NCI-H526 (cell line): ENCODE data around the gene RPS14.

Experiments
- DNase-seq, 2 experiments: peaks; one replicate each; lab custom pipeline; 2025; lab: John Stamatoyannopoulos, UW

The RPS14 gene

GRCh38 chr5:150449517-150450339, at the start of gene RPS14:
Gene RPS14, minus strand, starts transcription at chr5:150449739. Its CDS starts 2,006 bp downstream, at chr5:150447733.
- DNase-seq = peak; percentile 89 to 91

DNA sequence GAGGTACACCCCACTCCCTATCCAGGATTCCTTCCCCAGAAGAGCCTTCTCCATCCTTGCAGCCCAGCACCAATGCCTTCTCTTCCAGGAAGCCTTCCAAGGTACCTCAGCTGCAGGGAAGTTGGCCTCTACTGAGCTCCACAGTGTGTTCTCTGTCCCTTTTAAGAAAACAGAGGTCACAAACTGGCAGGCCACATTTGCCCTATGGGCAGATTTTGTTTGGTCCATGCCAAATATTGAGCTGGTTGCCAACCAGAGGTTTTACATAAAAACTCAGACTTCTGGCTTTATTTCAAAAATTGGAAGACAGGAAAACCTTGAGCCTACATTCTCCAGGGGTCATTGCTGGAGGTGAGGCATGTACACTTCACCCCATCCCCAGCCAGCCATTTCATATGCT, 49.4 kb upstream of the RPS14 start:
- DNase-seq = no peak

- no peak for DNase-seq
Observed at GRCh38 chr5:150498501-150498900, 49.0 kb upstream of the RPS14 start.

DNA sequence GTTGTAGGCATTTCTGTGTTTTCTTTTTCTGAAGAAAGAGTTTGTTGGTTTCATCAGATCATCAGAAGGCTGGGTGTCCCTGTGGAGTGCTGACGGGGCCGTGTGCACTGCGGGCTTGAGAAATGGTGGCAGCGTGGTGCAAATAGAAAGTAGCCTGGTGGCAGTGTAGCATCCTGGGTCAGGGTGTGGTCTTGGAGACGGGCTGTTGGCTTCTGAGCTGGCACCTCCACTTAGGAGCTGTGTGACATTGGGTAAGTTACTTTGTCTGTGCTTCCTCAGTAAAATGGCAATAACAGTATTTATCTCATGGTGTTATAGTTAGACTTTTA, 48.4 kb upstream of the RPS14 start:
- DNase-seq = no peak

DNA sequence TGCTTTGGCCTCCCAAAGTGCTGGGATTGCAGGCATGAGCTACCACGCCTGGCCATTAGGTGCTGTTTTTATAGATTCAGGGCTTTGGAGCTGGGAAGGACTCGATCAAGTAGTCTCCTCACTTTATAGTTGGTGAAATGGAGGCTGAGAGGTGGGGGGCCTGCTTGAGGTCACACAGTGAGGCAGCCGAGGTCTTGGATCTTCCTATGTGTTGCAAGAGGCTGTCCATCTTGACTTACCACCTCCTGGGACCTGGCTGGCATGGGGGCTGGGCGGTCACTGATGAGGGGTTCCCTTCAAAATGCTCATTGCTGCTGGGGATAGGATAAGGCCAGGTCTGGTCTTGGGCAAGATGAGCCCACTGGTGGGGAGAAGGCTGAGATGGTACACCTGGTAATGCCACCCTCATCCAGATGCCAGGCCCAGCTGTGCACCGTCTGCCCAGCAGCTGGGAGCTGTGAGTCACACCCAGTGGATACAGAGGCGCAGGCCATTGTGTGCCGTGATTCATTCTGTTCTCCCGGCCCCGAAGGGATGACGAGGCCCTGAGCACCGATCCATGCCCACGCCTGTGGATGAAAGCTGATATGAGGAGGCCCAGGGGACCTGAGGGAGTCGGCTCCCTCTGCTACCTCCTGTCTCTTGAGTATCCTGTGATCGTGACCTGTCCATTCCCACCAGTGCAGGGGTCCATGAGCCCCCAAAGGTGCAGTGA, 47.9 kb upstream of the RPS14 start:
- no peak for DNase-seq

GRCh38 chr5:150496534-150496933, 47.0 kb upstream of the RPS14 start:
- no peak for DNase-seq

DNA sequence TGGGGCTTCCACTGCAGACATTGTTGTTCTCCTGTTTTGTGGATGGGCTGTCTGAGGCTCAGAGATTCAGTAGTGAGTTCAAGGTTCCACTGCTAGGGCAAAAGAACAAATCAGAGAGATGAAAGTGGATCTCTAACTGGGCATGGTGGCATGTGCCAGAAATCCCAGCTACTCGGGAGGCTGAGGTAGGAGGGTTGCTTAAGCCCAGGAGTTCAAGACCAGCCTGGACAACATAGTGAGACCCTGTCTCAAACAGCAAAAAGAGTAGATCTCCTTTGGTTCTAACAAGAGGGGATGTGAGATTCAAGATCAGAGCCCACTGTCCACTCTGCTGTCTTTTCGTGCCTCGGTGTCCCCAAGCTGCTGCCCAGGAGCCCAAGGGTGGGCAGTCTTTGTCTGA, 46.6 kb upstream of the RPS14 start:
- DNase-seq = no peak

GRCh38 chr5:150492621-150493020, 43.1 kb upstream of the RPS14 start:
- DNase-seq = no peak

- no peak for DNase-seq
Observed at GRCh38 chr5:150491876-150492275, 42.3 kb upstream of the RPS14 start.

GRCh38 chr5:150490754-150491153, 41.2 kb upstream of the RPS14 start:
- no peak for DNase-seq

GRCh38 chr5:150490296-150490669, 40.7 kb upstream of the RPS14 start:
- no peak for DNase-seq

- no peak for DNase-seq
Observed at GRCh38 chr5:150489360-150490295, 40.1 kb upstream of the RPS14 start.

DNA sequence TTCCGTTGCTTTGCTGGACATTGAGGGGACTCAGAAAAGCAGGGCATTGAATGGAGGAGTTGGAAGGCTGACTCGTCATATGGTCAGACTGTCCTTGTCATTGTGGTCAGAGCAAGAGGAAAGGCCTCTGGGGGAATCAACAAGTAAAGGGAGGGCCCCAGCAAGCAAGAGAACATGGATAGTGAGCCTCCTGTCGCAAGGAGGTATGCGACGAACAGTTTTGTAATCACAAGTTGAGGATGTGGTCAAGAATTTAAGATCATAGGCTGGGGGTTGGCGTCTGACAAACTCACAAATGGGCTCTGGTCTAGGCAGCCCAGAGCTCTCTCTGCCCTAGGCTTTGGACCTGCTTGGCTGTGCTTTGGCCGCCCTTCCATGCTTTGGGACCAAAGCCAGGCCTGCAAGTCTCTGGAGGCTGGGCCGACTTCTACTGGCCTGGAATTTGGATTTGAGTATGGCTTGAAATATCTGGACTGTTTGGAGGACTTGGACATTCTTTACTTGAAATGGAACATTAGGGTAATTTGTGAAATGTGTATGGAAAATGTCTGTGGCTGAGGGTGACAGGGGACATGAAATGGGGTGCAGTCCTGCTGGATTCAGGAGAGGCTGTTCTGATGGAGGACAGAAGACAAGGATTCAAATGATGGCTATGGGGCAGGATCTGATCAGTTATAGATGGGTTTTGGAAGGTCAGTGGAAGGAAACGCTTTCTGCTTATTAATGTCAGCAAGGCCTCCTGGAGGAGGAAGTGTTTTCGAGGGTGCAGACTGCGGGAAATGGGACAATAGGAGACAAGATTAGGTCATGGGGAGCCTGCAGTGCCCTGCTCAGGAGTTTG, 39.2 kb upstream of the RPS14 start:
- DNase-seq = no peak

GRCh38 chr5:150487199-150488061, 37.9 kb upstream of the RPS14 start:
- DNase-seq = peak in 1 of 2 experiments; percentile 14

- DNase-seq = peak; percentile 73 to 89
Observed at GRCh38 chr5:150486402-150487198, 37.1 kb upstream of the RPS14 start.

GRCh38 chr5:150485693-150486401, 36.3 kb upstream of the RPS14 start:
- DNase-seq = peak; percentile 11 to 68

- DNase-seq = no peak
Observed at GRCh38 chr5:150484964-150485692, 35.6 kb upstream of the RPS14 start.

DNA sequence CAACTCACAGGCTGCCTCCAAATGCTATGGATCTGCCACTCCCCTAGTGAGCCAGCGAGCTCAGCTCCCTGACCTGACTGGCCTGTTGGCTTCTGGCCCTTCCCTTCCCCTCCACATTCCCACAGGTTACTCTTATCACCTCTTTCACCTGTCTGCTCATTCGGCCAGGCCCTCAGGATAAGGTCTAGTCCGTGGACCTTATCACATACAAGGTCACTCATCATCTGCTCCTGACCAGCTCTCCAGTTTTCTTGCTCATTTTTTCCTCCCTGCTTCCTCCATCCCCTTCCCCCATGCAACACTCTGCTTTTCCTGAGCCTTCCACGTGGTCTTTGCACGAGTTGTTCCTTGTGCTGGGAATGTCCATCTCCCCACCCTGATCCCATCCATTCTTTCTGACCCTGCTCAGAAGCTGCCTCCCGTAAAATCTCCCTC, 32.5 kb upstream of the RPS14 start:
- DNase-seq = no peak

DNA sequence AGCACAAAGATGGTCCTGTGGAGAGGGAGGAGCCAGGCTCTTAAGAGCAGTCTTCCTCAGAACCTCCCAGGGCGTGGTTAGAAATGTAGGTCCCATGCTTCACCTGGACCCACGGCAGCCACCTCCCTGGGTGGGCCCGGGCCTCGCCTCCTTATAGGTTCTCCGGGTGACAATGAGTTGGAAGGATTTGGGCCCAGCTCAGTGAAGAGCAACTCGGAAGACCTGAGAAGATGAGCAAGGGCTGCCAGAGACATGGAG, 32.1 kb upstream of the RPS14 start:
- no peak for DNase-seq
